ENCODE results near the gene ATP10A.
"Not testable (repeated sequence)": the region's sequence is repeated elsewhere in the genome, so short reads cannot be mapped to it uniquely, and the experiment has no call there.

The ATP10A gene

GRCh38 chr15:25785641-25786025 lies 77.5 kb downstream of the ATP10A start:
- intact Hi-C loops (cut with DNase I), result no loop called here
- DNase-seq, result no peak

- no peak for DNase-seq
- intact Hi-C loops (cut with DNase I), result no loop called here
Measured at GRCh38 chr15:25784876-25785640, 78.1 kb downstream of the ATP10A start.

- intact Hi-C loops (cut with DNase I), result no loop called here
- DNase-seq, result no peak
Measured at GRCh38 chr15:25783607-25784540, 79.3 kb downstream of the ATP10A start.

- DNase-seq, result no peak
- intact Hi-C loops (cut with DNase I), result no loop called here
Measured at GRCh38 chr15:25783134-25783533, 80.0 kb downstream of the ATP10A start.

- intact Hi-C loops (cut with DNase I), result no loop called here
- DNase-seq, result peak in 1 of 42 donors; percentile 37
Measured at GRCh38 chr15:25780479-25781255, 82.5 kb downstream of the ATP10A start.

- DNase-seq, result no peak
- intact Hi-C loops (cut with DNase I), result no loop called here
Measured at GRCh38 chr15:25778161-25778560, 85.0 kb downstream of the ATP10A start.

GRCh38 chr15:25777037-25777436 lies 86.1 kb downstream of the ATP10A start:
- peak in 1 of 42 donors; percentile 14 for DNase-seq

GRCh38 chr15:25776071-25776746 lies 86.9 kb downstream of the ATP10A start:
- intact Hi-C loops (cut with DNase I), result no loop called here
- DNase-seq, result peak in 41 of 42 donors; percentile 23 to 81 (median 60)

More at GRCh38 chr15:25777037-25777436, 86.1 kb downstream of the ATP10A start:
- intact Hi-C loops (cut with DNase I), result no loop called here

GRCh38 chr15:25775317-25775912 lies 87.7 kb downstream of the ATP10A start:
- intact Hi-C loops (cut with DNase I), result no loop called here
- peak in 6 of 42 donors; percentile 16 to 42 (median 24) for DNase-seq

- DNase-seq, result no peak
- intact Hi-C loops (cut with DNase I), result no loop called here
Measured at GRCh38 chr15:25774871-25775270, 88.3 kb downstream of the ATP10A start.

GRCh38 chr15:25773248-25773647 lies 89.9 kb downstream of the ATP10A start:
- peak in 1 of 42 donors; percentile 13 for DNase-seq
- intact Hi-C loops (cut with DNase I), result no loop called here

- DNase-seq, result peak in 1 of 42 donors; percentile 21
- intact Hi-C loops (cut with DNase I), result no loop called here
Measured at GRCh38 chr15:25772500-25772899, 90.6 kb downstream of the ATP10A start.

GRCh38 chr15:25771736-25772135 lies 91.4 kb downstream of the ATP10A start:
- intact Hi-C loops (cut with DNase I), result not testable (repeated sequence)
- peak in 1 of 42 donors; percentile 16 for DNase-seq

GRCh38 chr15:25771338-25771706 lies 91.8 kb downstream of the ATP10A start:
- intact Hi-C loops (cut with DNase I), result no loop called here
- no peak for DNase-seq

GRCh38 chr15:25770618-25771337 lies 92.3 kb downstream of the ATP10A start:
- DNase-seq, result peak in 1 of 42 donors; percentile 22
- intact Hi-C loops (cut with DNase I), result no loop called here

GRCh38 chr15:25770031-25770430 lies 93.1 kb downstream of the ATP10A start:
- DNase-seq, result peak in 1 of 42 donors; percentile 18

GRCh38 chr15:25768271-25768670 lies 94.9 kb downstream of the ATP10A start:
- DNase-seq, result peak in 1 of 42 donors; percentile 24
- intact Hi-C loops (cut with DNase I), result no loop called here

More at GRCh38 chr15:25770031-25770430, 93.1 kb downstream of the ATP10A start:
- intact Hi-C loops (cut with DNase I), result no loop called here

All from head of caudate nucleus (tissue), 42 donors.